SK-N-SH treated with all-trans-retinoic acid at 6 μM for 48 hours (cell line): ENCODE measurements around the gene XPO6.

Experiments
- ATAC-seq: fragments of 200-7000 bp; cut with Tn5 transposase; 3 replicates; pipeline ENCODE4 v1.9.1; 2020; ENCODE audit warnings: mild to moderate bottlenecking, moderate library complexity
- ARNTL ChIP-seq: fragments of 450-650 bp; formaldehyde crosslinking; IDR thresholded peaks from 2 replicates; pipeline ENCODE4 v1.5.0; 2020; ENCODE audit warnings: low read depth, mild to moderate bottlenecking, moderate library complexity, borderline replicate concordance
- BACH2 ChIP-seq: fragments of 250-450 bp; sonication (Bioruptor Pico); IDR thresholded peaks from 2 replicates; pipeline ENCODE4 v1.9.0; 2021; ENCODE audit warnings: mild to moderate bottlenecking, borderline replicate concordance
- CREB5 ChIP-seq: fragments of 250-450 bp; sonication (Bioruptor Pico); IDR thresholded peaks from 2 replicates; pipeline ENCODE4 v1.5.1; 2020; ENCODE audit warnings: low read depth, mild to moderate bottlenecking, moderate library complexity
- ESRRG ChIP-seq: fragments of 250-450 bp; sonication (Bioruptor Pico); IDR thresholded peaks from 2 replicates; pipeline ENCODE4 v1.6.1; 2021; ENCODE audit warnings: mild to moderate bottlenecking
- GLIS3 ChIP-seq: fragments of 250-450 bp; sonication (Bioruptor Pico); IDR thresholded peaks from 2 replicates; pipeline ENCODE4 v1.5.0; 2020; ENCODE audit warnings: mild to moderate bottlenecking, moderate library complexity
- ISL1 ChIP-seq: fragments of 250-450 bp; sonication (Bioruptor Pico); IDR thresholded peaks from 2 replicates; pipeline ENCODE4 v2.1.2; 2022; ENCODE audit warnings: mild to moderate bottlenecking, moderate library complexity
- OSR1 ChIP-seq: fragments of 250-450 bp; sonication (Bioruptor Pico); IDR thresholded peaks from 2 replicates; pipeline ENCODE4 v1.8.0; 2022; ENCODE audit warnings: moderate library complexity, mild to moderate bottlenecking, inconsistent platforms
- PATZ1 ChIP-seq: fragments of 250-450 bp; sonication (Bioruptor Pico); IDR thresholded peaks from 2 replicates; pipeline ENCODE4 v1.8.0; 2020; ENCODE audit warnings: mild to moderate bottlenecking, moderate library complexity, borderline replicate concordance
- POU6F1 ChIP-seq: fragments of 250-450 bp; sonication (Bioruptor Pico); IDR thresholded peaks from 2 replicates; pipeline ENCODE4 v1.8.0; 2021; ENCODE audit warnings: low read depth, mild to moderate bottlenecking, moderate library complexity, borderline replicate concordance
- PPARA ChIP-seq: fragments of 250-450 bp; sonication (Bioruptor Pico); IDR thresholded peaks from 2 replicates; pipeline ENCODE4 v1.5.0; 2020; ENCODE audit warnings: mild to moderate bottlenecking, borderline replicate concordance
- RARB ChIP-seq: fragments of 250-450 bp; sonication (Bioruptor Pico); IDR thresholded peaks from 2 replicates; pipeline ENCODE4 v1.8.0; 2021; ENCODE audit warnings: mild to moderate bottlenecking, moderate library complexity
- SNAI2 ChIP-seq: fragments of 250-450 bp; sonication (Bioruptor Pico); IDR thresholded peaks from 2 replicates; pipeline ENCODE4 v1.5.0; 2020; ENCODE audit warnings: mild to moderate bottlenecking, moderate library complexity
- TCF4 ChIP-seq: fragments of 250-450 bp; sonication (Bioruptor Pico); IDR thresholded peaks from 2 replicates; pipeline ENCODE4 v1.8.0; 2021; ENCODE audit warnings: mild to moderate bottlenecking, moderate library complexity, borderline replicate concordance
- TOX ChIP-seq: fragments of 250-450 bp; sonication (Bioruptor Pico); IDR thresholded peaks from 2 replicates; pipeline ENCODE4 v1.8.0; 2021; ENCODE audit warnings: mild to moderate bottlenecking, moderate library complexity, borderline replicate concordance
- TSHZ2 ChIP-seq: fragments of 250-450 bp; sonication (Bioruptor Pico); IDR thresholded peaks from 2 replicates; pipeline ENCODE4 v1.5.0; 2020; ENCODE audit warnings: mild to moderate bottlenecking, moderate library complexity
- ZC3H10 ChIP-seq: fragments of 250-450 bp; sonication (Bioruptor Pico); IDR thresholded peaks from 2 replicates; pipeline ENCODE4 v1.5.1; 2021; ENCODE audit warnings: mild to moderate bottlenecking, moderate library complexity
- ZFP3 ChIP-seq: fragments of 250-450 bp; sonication (Bioruptor Pico); IDR thresholded peaks from 2 replicates; pipeline ENCODE4 v1.5.0; 2020; ENCODE audit warnings: mild to moderate bottlenecking, moderate library complexity
- ZFP30 ChIP-seq: fragments of 450-650 bp; formaldehyde crosslinking; IDR thresholded peaks from 2 replicates; pipeline ENCODE4 v1.5.0; 2022; ENCODE audit warnings: mild to moderate bottlenecking, moderate library complexity
- ZNF565 ChIP-seq: fragments of 450-650 bp; formaldehyde crosslinking; conservative IDR thresholded peaks from 2 replicates; pipeline ENCODE4 v1.5.0; 2020; ENCODE audit warnings: low read depth, mild to moderate bottlenecking, moderate library complexity
- ZNF70 ChIP-seq: fragments of 450-650 bp; formaldehyde crosslinking; IDR thresholded peaks from 2 replicates; pipeline ENCODE4 v1.5.0; 2020; ENCODE audit warnings: mild to moderate bottlenecking, moderate library complexity
- ZNF8 ChIP-seq: fragments of 450-650 bp; formaldehyde crosslinking; IDR thresholded peaks from 2 replicates; pipeline ENCODE4 v1.5.0; 2020; ENCODE audit warnings: mild to moderate bottlenecking, moderate library complexity

Gene XPO6

GRCh38 chr16:28186752-28187151 is 25.0 kb downstream of the XPO6 start (continued):
- TF ChIP-seq TSHZ2 (CRISPR knock-in tag), result no peak
- TF ChIP-seq ZC3H10 (CRISPR knock-in tag), result no peak
- no peak for TF ChIP-seq RARB (CRISPR knock-in tag)
- no peak for TF ChIP-seq POU6F1 (CRISPR knock-in tag)
- TF ChIP-seq TCF4, result no peak
- TF ChIP-seq ZFP3 (CRISPR knock-in tag), result no peak
- TF ChIP-seq ESRRG (CRISPR knock-in tag), result no peak

GRCh38 chr16:28185696-28186095 is 26.1 kb downstream of the XPO6 start:
- ATAC-seq, result no peak
- TF ChIP-seq BACH2 (no peak), GLIS3 (CRISPR knock-in tag) (no peak), RARB (CRISPR knock-in tag) (no peak), TOX (CRISPR knock-in tag) (no peak), ZNF565 (CRISPR knock-in tag) (no peak), ZNF8 (no peak), CREB5 (no peak), ZFP3 (CRISPR knock-in tag) (no peak), ISL1 (CRISPR knock-in tag) (no peak), ZNF70 (CRISPR knock-in tag) (no peak), PATZ1 (CRISPR knock-in tag) (no peak), ZFP30 (no peak), TCF4 (no peak), PPARA (CRISPR knock-in tag) (no peak), SNAI2 (CRISPR knock-in tag) (no peak), OSR1 (CRISPR knock-in tag) (no peak), ZC3H10 (CRISPR knock-in tag) (no peak), ARNTL (no peak), TSHZ2 (CRISPR knock-in tag) (no peak)

- no peak for ATAC-seq
- TF ChIP-seq ISL1 (CRISPR knock-in tag) (no peak), ZC3H10 (CRISPR knock-in tag) (no peak), TSHZ2 (CRISPR knock-in tag) (no peak), GLIS3 (CRISPR knock-in tag) (no peak), ZNF70 (CRISPR knock-in tag) (no peak), ARNTL (no peak), OSR1 (CRISPR knock-in tag) (no peak), ZFP3 (CRISPR knock-in tag) (no peak), POU6F1 (CRISPR knock-in tag) (no peak), TCF4 (no peak), SNAI2 (CRISPR knock-in tag) (no peak), ESRRG (CRISPR knock-in tag) (no peak)
Measured at GRCh38 chr16:28184625-28185024, 27.1 kb downstream of the XPO6 start.
